GM19395 (cell line): Measurements from ENCODE around the gene KCNK7.

Experiments
- ATAC-seq: cut with Tn5 transposase; IDR thresholded peaks from one replicate; pipeline ENCODE4 v1.9.1; 2021; ENCODE audit warnings: mild to moderate bottlenecking, moderate library complexity; ENCODE audit not compliant: unreplicated experiment

KCNK7 gene

DNA sequence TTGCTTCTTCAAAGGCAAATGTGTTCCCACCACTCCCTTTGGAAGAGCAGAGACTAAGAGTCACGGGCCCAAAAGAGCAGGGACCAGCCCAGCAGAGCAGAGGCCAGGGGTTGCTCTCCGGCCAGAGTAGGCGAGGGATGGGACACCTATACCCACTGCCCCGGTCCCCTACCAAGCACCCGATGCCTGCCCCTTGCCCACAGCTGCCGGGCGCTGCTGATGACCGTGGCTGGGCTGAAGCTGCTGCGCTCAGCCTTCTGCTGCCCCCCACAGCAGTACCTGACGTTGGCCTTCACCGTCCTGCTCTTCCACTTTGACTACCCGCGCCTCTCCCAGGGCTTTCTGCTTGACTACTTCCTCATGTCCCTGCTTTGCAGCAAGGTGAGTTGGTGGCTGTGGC is 31.6 kb upstream of the KCNK7 start:
- no peak for ATAC-seq

DNA sequence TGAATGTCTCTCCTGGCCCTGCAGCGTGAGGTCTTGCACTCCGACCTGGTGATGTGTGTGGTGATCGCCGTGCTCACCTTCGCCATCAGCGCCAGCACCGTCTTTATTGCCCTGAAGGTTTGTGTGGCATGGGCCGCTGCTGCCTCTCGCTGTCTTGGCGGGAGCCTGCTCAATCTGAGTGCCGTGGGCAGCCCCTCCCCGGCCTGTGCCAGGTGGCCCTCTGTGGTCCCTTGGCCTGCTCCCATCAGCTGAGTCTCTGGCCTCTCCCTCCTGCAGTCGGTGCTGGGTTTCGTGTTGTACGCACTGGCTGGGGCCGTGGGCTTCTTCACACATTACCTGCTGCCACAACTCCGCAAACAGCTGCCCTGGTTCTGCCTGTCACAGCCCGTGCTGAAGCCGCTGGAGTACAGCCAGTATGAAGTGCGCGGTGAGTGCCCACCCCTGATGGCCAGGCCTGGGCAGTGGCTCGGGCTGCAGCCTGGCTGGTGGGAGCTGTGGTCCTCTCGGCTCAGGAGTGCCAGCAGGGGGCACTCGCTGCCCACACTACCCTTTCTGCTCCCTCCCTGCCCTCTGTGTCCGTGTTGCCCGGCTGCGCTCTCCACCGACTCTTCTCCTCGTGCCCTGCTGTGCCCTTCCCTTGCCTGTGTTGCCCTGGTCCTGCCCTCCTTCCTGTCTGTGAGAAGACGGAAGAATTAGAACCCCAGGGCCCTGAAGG is 30.2 kb upstream of the KCNK7 start:
- no peak for ATAC-seq

DNA sequence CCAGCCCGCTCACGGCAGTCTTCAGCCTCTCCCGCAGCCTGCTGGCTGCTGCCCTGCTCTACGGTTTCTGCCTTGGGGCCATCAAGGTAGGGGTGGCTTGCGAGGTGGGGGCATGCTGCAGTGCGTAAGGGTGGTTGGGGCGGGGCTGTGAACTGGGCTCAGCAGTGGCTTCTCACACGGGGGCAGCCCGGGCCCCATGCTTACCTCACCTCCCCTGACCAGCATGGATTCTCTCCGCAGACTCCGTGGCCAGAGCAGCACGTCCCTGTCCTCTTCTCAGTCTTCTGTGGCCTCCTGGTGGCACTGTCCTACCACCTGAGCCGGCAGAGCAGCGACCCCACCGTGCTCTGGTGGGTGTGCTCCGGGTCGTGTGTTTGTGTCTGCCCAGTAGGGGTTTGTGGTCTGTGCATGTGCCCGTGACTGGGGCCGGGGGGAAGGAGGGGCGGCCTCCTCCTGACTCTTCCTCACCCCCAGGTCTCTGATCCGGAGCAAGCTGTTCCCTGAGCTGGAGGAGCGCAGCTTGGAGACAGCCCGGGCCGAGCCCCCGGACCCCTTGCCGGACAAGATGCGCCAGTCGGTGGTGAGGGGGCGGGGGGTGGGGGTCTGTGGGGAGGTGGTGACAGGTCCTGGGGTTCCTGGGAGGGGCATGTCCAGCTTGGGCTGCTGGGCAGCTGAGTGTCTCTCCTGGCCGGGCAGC is 29.5 kb upstream of the KCNK7 start:
- no peak for ATAC-seq

DNA sequence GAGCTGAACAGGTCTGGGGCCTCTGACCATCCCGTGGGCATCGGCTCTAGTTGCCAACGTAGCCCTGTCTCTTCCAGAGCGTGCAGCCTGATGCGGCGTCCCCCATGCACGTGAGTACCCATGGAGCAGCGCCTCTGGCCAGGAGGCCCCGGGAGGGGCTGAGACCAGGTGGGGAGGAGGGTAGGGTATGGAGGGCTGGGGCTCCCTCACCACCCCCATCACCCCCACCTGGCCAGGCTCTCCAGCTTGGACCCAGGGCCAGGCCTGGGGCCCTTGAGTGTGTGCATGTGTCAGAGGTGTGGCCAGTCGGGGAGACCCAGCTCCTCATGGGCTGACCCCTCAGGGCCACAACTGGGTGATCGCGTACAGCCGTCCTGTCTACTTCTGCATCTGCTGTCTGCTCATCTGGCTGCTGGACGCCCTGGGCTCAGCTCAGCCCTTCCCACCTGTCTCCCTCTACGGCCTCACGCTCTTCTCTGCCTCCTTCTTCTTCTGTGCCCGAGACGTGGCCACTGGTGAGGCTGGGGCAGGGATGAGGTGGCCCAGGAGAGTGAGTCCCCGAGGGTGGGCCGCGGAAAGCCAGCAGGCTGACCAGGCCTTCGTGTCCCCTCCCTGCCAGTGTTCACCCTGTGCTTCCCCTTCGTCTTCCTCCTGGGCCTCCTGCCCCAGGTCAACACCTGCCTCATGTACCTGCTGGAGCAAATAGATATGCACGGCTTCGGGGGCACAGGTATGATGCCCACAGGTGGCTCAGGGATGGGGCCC is 28.4 kb upstream of the KCNK7 start:
- no peak for ATAC-seq

DNA sequence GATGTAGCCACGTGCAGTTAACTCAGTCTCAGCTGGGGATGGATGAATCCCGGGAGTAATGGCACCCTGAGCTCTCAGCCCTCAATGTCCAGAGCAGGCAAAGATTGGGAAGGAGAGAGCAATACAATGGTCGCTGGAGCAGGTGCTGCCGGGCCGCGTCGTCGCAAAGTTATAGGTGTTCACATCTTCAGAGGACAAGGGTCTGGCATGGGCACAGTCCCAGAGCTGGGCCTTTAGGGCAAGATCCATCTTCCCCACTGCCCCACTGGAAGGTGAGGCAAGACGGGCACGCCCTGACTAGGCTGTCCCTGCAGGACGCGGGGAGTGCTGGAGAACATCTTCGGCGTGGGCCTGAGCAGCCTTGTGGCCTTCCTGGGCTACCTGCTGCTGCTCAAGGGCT is 27.6 kb upstream of the KCNK7 start:
- ATAC-seq: no peak

- ATAC-seq: no peak
These were observed 26.4 kb upstream of the KCNK7 start for GRCh38 chr11:65622011-65622410.

DNA sequence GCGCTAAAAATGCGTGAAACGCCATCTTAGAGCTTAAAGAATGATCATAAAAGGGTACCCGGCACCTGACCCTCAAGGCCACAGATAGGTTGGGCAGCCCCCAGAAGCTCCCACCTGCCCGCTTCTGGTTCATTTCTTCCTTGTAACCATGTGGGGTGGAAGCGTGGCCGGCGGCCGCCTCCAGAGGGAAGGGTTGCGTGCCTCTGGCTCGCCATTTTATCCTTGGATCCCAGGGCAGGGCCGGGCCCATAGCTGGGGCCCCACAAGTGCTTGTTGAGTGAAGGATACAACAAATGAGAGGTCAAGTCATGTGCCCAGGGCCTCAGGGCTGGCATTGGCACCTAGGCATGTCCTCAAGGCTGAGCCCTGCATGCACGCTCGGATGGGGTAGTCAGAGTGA is 25.9 kb upstream of the KCNK7 start:
- ATAC-seq: no peak

- ATAC-seq: no peak
These were observed 25.1 kb upstream of the KCNK7 start for GRCh38 chr11:65620666-65621065.

DNA sequence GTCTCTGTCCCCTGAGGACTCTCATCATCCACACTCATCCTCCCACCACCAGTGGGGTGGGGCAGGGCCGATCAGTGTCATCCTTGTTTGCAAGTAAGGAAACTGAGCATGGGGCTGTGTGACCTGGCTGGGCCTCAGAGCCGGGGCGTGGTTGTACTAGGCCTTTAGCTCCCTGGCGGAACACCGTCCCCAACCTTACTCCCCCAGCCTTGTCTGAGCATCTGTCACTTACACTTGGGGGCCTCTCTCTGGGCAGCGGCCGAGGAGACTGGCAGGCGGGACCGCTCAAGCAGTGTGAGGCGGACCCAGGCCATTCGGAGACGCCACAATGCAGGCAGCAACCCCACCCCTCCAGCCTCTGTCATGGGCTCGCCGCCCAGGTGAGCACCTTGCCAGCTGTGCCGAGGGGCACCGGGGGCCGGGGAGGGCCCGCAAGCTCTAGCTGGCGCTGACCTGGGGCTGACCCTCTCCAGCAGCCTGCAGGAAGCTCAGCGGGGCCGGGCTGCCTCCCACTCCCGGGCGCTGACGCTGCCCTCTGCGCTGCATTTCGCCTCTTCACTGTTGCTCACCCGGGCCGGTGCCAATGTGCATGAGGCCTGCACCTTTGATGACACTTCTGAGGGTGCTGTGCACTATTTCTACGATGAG is 23.8 kb upstream of the KCNK7 start:
- no peak for ATAC-seq

GRCh38 chr11:65618763-65619162 is 23.2 kb upstream of the KCNK7 start:
- ATAC-seq: no peak

- no peak for ATAC-seq
These were observed 22.6 kb upstream of the KCNK7 start for GRCh38 chr11:65617990-65618751.

- ATAC-seq: no peak
These were observed 21.7 kb upstream of the KCNK7 start for GRCh38 chr11:65617136-65617850.

GRCh38 chr11:65616575-65617001 is 21.0 kb upstream of the KCNK7 start:
- ATAC-seq: no peak

GRCh38 chr11:65615950-65616574 is 20.5 kb upstream of the KCNK7 start:
- peak; percentile 2 for ATAC-seq

DNA sequence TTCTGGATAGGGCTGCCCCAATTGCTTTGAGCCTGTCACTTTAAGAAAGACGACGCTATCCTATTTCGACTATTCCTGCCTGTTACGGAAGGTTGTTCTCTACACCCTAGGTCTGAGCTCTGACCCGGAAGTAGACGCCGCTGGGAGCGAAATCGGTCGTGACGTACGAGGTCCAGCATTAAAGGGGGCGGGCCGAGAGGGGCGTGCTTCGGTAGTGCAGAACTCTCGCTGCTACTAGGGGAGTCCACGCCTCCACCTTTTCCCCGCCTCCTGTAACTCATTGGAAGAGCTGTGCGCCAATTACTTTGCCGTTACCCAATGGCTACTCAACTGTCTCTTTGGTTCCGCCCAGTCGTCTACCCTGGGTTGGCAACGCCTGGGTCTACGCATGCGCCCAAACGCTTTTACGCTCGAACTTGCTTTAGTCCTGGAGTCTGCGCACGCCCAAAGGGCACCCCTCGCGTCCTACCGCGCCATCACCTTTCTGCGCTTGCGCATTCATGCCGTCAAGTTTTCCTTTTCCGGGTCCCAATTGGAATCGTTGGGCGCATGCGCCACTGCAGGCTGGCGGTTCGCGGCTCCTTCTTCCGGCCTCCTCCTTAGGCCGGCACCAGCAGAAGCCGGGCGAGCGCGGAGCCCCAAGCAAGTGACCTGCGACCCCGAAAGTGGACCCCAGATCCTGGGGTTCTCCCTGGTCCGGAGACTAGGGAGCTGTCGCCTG is 19.8 kb upstream of the KCNK7 start, which contains the start of gene PCNX3:
Gene PCNX3, plus strand, starts transcription at position 548 of the 721 bp plus-strand sequence. CDS start 536 bp downstream, outside the sequence.
- ATAC-seq: peak; percentile 87

GRCh38 chr11:65613091-65613928 is 17.7 kb upstream of the KCNK7 start:
- no peak for ATAC-seq

GRCh38 chr11:65612691-65613090 is 17.1 kb upstream of the KCNK7 start:
- ATAC-seq: no peak
